Osteoblast (primary cell): ENCODE data around the gene PCDH15. TPM values are rescaled to one million over a fixed set of nuclear protein-coding genes. Genes with fewer than 3 reads are reported as not detected.

ENCODE experiments used
- DNase-seq: peaks from one replicate; pipeline ENCODE4 v3.0.0; 2011; ENCODE audit warnings: low spot score, mixed read lengths; ENCODE audit not compliant: insufficient read length; ENCODE audit errors: missing footprints
- H2AFZ ChIP-seq: 2 replicates; pipeline ENCODE4 v1.6.0; 2011; ENCODE audit warnings: mild to moderate bottlenecking, low read length
- H3K27ac ChIP-seq: 2 replicates; pipeline ENCODE4 v1.5.1; 2011; ENCODE audit warnings: mild to moderate bottlenecking, low read depth, low read length, moderate library complexity
- H3K27me3 ChIP-seq: 2 replicates; pipeline ENCODE4 v1.6.0; 2012; ENCODE audit warnings: mild to moderate bottlenecking, control low read depth, inconsistent platforms, low read length, moderate library complexity; ENCODE audit not compliant: insufficient read depth
- H3K36me3 ChIP-seq: 2 replicates; pipeline ENCODE4 v1.5.1; 2011; ENCODE audit warnings: mild to moderate bottlenecking, low read length, control low read depth, moderate library complexity; ENCODE audit not compliant: insufficient read depth
- H3K4me1 ChIP-seq: 2 replicates; pipeline ENCODE4 v1.5.1; 2011; ENCODE audit warnings: mild to moderate bottlenecking, low read length, control low read depth, moderate library complexity; ENCODE audit not compliant: insufficient read depth
- H3K4me2 ChIP-seq: 2 replicates; pipeline ENCODE4 v1.6.0; 2011; ENCODE audit warnings: mild to moderate bottlenecking, low read length; ENCODE audit not compliant: insufficient read depth
- H3K4me3 ChIP-seq: fragments of 200-600 bp; sonication (generic); 3 replicates; pipeline ENCODE4 v1.5.1; 2012; ENCODE audit warnings: mild to moderate bottlenecking, low read length, inconsistent platforms; ENCODE audit not compliant: insufficient read depth
- H3K79me2 ChIP-seq: 2 replicates; pipeline ENCODE4 v1.6.0; 2012; ENCODE audit warnings: mild to moderate bottlenecking, low read length, control low read depth, inconsistent platforms; ENCODE audit not compliant: insufficient read depth
- H3K9me3 ChIP-seq: 2 replicates; pipeline ENCODE4 v1.5.1; 2011; ENCODE audit warnings: low read depth, low read length, control low read depth
- H4K20me1 ChIP-seq: 2 replicates; pipeline ENCODE4 v1.6.0; 2012; ENCODE audit warnings: mild to moderate bottlenecking, low read length, control low read depth; ENCODE audit not compliant: insufficient read depth
- CTCF ChIP-seq: IDR thresholded peaks from 2 replicates; pipeline ENCODE4 v1.5.1; 2011; ENCODE audit warnings: mild to moderate bottlenecking, low read depth, low read length, moderate library complexity; ENCODE audit errors: extremely low read depth
- total RNA-seq: library from RNA; depleted of rRNA; stranded (reverse); fragments of >200 nt; gene quantifications from 2 replicates; pipeline ENCODE4 v1.2.3, GENCODE V29; 2012

Gene PCDH15
- total RNA-seq, 1 donor, result not detected

- H4K20me1 ChIP-seq, result no peaks in the 10 kb centered on the region
- H2AFZ ChIP-seq, result no peak overlapping the region
- H3K27me3 ChIP-seq, result no peaks in the 10 kb centered on the region
- H3K4me3 ChIP-seq, result no peak overlapping the region
- no peaks in the 10 kb centered on the region for H3K9me3 ChIP-seq
- H3K27ac ChIP-seq, result no peak overlapping the region
- H3K36me3 ChIP-seq, result no peaks in the 10 kb centered on the region
- no peak for TF ChIP-seq CTCF
- no peak for DNase-seq
- H3K79me2 ChIP-seq, result no peaks in the 10 kb centered on the region
- H3K4me2 ChIP-seq, result no peak overlapping the region
- H3K4me1 ChIP-seq, result no peaks in the 10 kb centered on the region
Observed at GRCh38 chr10:54614072-54614471, 187.0 kb downstream of the PCDH15 start.

- no peak overlapping the region for H3K27ac ChIP-seq
- H3K79me2 ChIP-seq, result no peaks in the 10 kb centered on the region
- H4K20me1 ChIP-seq, result no peaks in the 10 kb centered on the region
- no peak overlapping the region for H2AFZ ChIP-seq
- DNase-seq, result no peak
- no peaks in the 10 kb centered on the region for H3K4me1 ChIP-seq
- no peak for TF ChIP-seq CTCF
- H3K4me3 ChIP-seq, result no peak overlapping the region
- H3K4me2 ChIP-seq, result no peak overlapping the region
- H3K27me3 ChIP-seq, result no peaks in the 10 kb centered on the region
- no peaks in the 10 kb centered on the region for H3K9me3 ChIP-seq
- no peaks in the 10 kb centered on the region for H3K36me3 ChIP-seq
Observed at GRCh38 chr10:54613162-54613561, 187.9 kb downstream of the PCDH15 start.

DNA sequence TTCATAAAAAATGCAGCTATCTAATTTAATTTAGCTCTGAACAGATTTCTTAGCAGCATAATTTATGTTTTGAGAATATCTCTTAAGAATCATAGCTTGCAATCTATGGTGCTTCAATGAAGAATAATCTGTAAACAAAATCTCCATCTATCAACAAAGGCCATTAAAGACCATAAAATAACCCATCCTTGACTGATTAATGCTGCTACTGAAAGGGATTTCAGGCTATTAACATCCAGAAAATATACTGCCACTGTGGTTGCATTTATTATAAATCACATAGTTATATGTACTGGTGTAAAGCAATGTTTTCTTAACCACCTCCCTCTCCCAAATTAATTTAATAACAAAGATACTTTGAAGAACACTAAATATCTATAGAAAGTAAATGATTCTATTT, 191.6 kb downstream of the PCDH15 start:
- H2AFZ ChIP-seq, result no peak overlapping the region
- no peaks in the 10 kb centered on the region for H4K20me1 ChIP-seq
- no peak for DNase-seq
- H3K9me3 ChIP-seq, result no peaks in the 10 kb centered on the region
- H3K4me3 ChIP-seq, result no peak overlapping the region
- no peaks in the 10 kb centered on the region for H3K79me2 ChIP-seq
- H3K27ac ChIP-seq, result no peak overlapping the region
- H3K36me3 ChIP-seq, result no peaks in the 10 kb centered on the region
- no peak overlapping the region for H3K4me2 ChIP-seq
- no peaks in the 10 kb centered on the region for H3K4me1 ChIP-seq
- no peaks in the 10 kb centered on the region for H3K27me3 ChIP-seq
- TF ChIP-seq CTCF, result no peak

DNA sequence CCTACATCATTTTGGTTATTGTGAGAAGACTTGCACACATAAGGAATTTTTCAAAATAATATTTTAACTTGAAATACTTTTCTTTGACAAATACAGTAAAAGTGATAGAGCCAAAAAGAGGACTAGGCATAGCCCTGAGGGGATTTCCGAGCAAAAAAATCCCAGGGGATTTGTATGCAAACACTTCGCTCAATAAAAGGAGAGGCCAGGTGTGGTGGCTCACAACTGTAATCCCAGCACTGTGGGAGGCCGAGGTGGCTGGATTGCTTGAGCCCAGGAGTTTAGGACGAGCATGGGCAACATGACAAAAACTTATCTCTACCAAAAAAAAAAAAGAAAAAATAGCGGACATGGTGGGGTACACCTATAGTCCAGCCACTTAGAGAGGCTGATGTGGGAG, 193.0 kb downstream of the PCDH15 start:
- Histone ChIP-seq H3K4me3 (no peak overlapping the region), H3K79me2 (no peaks in the 10 kb centered on the region), H3K4me2 (no peak overlapping the region), H3K36me3 (no peaks in the 10 kb centered on the region), H4K20me1 (no peaks in the 10 kb centered on the region), H3K4me1 (no peaks in the 10 kb centered on the region), H2AFZ (no peak overlapping the region), H3K27ac (no peak overlapping the region), H3K27me3 (no peaks in the 10 kb centered on the region), H3K9me3 (no peaks in the 10 kb centered on the region)
- no peak for TF ChIP-seq CTCF
- DNase-seq, result no peak
